ENCODE data around the gene SPHK2.
"Not testable (repeated sequence)": the region's sequence is repeated elsewhere in the genome, so short reads cannot be mapped to it uniquely, and the experiment has no call there.

The SPHK2 gene

DNA sequence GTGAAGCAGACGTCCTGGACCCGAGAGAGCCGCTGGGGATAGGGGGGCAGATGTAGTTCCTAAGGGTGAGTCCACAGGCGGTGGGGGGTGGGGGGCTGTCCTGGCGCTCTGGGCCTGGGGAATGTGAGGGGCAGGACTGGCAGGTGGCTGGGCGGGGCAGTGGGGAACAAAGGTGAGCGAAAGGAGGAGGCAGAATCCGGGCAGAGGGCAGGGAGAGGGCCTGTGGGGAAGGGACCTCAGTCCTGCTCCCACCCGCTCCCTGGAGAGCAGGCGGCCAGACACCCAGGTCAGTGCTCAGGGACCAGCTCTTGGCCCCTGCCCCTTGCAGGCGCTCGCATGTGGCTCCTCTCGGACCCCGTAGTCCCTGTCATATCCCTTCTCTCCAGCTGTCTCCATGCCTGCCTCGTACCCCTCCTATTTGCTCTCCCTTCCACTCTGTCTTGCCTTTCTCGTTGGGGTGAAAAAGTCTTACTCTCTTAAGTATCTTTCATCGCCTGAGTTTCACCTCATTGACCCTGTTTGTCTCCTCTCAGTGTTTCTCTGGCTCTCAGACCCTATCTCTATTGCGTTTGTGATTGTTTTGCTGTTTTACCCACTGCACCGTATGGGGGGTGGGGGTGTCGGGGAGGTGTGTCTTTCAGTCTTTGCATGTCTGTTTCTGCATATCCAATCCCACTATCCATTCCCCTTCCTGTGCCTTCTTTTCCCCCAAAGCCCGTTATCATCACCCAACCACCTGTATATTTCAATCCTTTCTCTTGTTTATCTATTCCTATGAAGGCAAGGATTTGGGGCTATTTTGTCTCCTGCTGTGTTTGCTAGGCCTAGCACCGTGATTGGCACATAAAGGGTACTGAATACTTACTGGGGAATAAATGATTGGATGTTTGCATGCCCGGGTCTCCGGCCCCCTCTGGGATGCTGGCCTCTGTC, 5.8 kb downstream of the SPHK2 start:
- DNase-seq, result no peak

DNA sequence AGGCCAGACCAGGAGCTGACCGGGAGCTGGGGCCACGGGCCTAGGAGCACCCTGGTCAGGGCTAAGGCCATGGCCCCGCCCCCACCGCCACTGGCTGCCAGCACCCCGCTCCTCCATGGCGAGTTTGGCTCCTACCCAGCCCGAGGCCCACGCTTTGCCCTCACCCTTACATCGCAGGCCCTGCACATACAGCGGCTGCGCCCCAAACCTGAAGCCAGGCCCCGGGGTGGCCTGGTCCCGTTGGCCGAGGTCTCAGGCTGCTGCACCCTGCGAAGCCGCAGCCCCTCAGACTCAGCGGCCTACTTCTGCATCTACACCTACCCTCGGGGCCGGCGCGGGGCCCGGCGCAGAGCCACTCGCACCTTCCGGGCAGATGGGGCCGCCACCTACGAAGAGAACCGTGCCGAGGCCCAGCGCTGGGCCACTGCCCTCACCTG, 6.6 kb downstream of the SPHK2 start:
- DNase-seq, result no peak

DNA sequence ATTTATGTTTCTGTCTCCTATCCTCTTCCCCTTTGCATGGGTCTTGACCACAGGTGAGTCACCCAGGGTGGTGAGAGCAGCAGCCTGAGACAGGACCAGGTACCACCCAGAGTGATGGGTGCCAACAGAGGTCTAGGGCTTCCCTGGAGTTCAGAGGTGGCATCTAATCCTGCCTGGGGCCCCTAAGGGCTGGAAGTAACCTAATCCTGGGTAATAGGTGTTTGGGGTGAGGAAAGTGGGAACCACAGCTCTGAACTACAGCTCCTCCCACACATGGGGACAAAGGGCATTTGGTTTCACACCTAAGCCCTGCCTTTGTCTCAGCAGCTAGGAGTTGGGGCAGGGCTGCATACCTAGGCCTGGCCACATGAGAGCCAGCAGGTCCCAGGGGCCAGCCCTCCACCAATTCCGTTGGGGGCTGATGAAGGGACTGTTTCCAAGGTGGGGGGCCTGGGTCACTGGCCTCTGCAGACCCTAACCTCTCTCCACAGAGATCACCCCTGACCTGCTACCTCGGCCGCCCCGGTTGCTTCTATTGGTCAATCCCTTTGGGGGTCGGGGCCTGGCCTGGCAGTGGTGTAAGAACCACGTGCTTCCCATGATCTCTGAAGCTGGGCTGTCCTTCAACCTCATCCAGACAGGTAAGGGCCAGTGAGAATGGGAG, 8.0 kb downstream of the SPHK2 start:
- no peak for DNase-seq

GRCh38 chr19:48627865-48628314, 8.6 kb downstream of the SPHK2 start:
- DNase-seq, result no peak

DNA sequence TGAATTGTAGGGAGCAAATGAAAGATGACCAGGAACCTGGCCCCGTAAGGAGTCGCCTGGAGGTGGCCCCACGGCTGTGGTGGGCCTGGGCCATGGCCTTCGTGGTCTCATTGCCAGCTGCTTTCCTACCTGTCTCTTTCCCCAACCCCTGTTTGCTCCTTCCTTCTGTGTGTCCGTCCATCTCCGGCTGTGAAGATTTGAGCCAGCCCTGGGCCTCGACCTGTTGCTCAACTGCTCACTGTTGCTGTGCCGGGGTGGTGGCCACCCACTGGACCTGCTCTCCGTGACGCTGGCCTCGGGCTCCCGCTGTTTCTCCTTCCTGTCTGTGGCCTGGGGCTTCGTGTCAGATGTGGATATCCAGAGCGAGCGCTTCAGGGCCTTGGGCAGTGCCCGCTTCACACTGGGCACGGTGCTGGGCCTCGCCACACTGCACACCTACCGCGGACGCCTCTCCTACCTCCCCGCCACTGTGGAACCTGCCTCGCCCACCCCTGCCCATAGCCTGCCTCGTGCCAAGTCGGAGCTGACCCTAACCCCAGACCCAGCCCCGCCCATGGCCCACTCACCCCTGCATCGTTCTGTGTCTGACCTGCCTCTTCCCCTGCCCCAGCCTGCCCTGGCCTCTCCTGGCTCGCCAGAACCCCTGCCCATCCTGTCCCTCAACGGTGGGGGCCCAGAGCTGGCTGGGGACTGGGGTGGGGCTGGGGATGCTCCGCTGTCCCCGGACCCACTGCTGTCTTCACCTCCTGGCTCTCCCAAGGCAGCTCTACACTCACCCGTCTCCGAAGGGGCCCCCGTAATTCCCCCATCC, 9.4 kb downstream of the SPHK2 start:
- no peak for DNase-seq

DNA sequence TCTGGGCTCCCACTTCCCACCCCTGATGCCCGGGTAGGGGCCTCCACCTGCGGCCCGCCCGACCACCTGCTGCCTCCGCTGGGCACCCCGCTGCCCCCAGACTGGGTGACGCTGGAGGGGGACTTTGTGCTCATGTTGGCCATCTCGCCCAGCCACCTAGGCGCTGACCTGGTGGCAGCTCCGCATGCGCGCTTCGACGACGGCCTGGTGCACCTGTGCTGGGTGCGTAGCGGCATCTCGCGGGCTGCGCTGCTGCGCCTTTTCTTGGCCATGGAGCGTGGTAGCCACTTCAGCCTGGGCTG, 9.9 kb downstream of the SPHK2 start:
- DNase-seq, result no peak

GRCh38 chr19:48629599-48630295, 10.4 kb downstream of the SPHK2 start:
- DNase-seq, result no peak

GRCh38 chr19:48630296-48631063, 11.2 kb downstream of the SPHK2 start:
- no peak for DNase-seq

- DNase-seq, result no peak
These were observed 11.9 kb downstream of the SPHK2 start for GRCh38 chr19:48631225-48631624.

GRCh38 chr19:48632286-48632685, 13.0 kb downstream of the SPHK2 start:
- DNase-seq, result not testable (repeated sequence)

GRCh38 chr19:48632692-48633147, 13.4 kb downstream of the SPHK2 start:
- DNase-seq, result peak; percentile 39

DNA sequence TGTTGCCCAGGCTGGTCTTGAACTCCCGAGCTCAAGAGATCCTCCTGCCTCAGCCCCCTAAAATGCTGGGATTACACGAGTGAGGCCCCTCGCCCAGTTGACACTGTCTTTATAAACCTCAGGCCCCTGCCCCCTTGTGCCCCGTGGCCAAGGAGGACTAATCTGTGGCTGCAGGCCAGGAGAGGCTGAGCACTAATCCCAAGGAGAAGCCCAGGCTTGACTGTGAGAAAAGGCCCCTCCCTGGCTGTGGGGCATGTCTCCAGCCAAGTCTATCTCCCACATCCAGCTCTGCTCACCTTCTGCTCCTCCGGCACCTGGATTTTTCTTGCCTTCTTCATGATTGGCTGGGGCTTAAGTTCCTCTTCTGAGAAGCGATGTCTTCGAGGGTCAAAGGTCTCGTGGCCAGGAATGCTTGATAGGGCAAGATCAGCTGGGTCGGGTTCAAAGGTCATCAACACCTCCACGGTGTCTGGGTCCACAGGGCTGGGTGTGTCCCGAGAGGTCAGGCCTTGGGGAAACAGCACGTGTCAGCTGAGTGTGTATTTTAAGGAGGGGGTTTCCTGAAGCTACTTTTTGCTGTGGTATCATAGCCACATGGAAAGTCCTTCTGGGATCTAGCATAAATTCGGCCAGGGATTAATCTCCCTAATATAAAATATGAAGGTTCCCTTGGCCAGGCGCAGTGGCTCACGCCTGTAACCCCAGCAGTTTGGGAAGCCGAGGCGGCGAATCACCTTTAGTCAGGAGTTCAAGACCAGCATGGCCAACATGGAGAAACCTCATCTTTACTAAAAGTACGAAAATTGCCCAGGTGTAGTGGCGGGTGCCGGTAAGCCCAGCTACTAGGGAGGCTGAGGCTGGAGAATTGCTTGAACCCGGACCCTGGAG, 14.1 kb downstream of the SPHK2 start:
- no peak for DNase-seq

DNA sequence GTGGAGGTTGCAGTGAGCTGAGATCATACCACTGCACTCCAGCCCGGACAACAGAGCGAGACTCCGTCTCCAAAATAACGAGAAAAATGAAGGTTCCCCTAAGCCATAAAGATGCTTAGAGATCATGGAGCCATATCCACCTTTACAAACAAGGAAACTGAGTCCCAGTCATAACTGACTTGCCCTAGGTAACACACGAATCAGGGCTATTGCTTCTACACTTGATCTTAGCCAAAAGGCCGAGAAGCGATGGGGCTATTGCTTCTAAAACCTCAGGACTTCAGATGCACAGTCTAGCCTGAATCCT, 14.7 kb downstream of the SPHK2 start:
- no peak for DNase-seq

GRCh38 chr19:48634424-48635262, 15.3 kb downstream of the SPHK2 start:
- DNase-seq, result peak; percentile 95

DNA sequence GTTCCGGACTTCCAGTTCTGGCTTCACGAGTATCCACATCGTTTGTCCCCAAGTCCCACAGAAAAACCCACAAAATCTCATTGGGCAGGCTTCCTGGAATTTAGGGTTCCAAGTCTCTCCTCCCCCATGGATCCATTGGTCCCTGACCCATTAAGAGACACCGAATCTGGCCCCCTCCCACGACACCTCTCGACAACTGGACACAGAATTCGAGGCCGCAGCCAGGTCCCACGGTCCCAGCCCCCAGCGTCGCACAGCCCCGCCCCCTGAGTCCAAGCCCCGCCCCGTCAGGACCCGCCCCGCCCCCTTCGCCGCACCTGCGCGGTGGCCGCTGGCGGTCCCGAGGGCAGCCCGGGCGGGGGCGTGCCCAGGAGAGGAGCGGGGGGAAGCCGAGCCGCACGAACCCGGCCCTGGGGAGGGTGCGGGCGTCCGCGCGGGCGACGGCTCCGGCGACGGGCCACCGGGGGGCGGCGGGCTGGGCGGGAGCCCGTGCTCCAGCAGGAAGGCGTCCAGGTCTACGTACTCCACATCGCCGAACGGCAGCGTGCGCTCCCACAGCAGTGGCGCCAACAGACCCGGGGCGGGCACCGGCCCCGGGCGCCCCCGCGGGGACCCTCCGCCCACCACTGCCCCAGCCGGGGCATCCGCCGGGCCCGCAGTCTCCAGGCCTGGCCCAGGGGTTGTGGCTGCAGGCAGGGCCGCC, 16.1 kb downstream of the SPHK2 start:
- DNase-seq, result peak; percentile 43

DNA sequence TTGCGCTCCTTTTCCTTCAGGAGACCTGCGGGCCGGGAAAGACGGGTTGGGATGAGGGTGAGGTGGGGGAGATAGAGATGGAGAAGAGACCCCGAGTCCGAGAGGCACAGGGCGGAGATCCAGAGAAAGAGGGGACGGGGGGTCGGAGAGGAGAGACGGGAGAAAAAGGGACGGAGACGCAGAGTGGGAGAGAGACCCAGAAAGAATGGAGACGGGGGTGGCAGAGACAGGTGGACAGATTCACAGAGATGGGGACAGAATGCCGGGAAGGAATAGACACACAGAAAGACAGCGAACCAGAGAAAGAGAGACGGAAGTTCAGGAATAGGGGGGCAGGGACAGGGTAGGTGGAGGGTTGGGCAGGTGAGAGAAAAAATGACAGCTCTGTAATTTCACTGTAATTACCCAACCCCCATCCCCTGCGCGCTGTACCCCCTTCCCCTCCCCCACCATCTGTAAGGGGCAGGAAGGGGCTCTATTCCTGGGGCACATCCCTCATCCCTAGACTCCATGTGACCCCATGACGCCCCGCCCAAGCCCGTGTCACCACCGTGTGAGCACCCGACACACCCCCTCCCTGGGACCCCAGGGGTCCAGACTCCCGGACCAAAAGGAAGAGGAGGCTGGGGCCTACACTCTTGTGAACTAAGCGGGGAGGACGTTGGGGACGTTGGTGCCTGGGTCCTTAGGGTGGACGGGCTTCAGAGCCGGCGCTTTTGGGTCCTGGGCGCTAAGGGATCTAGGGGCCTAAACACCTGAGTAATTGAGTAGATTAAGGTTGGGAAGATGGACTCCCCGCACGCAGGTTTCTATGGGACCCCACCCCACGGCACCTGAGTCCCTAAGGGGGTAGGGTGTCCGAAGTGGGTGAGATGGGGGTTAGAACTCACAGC, 16.9 kb downstream of the SPHK2 start:
- no peak for DNase-seq

- DNase-seq, result no peak
These were observed 17.6 kb downstream of the SPHK2 start, which contains the start of gene DBP for GRCh38 chr19:48636859-48637448. Gene DBP (minus strand): TSS chr19:48637379. CDS start chr19:48636994, 385 bp downstream.
